BJ (cell line): ENCODE data around the gene PAK2. TPM values are rescaled to one million over a fixed set of nuclear protein-coding genes. Genes with fewer than 3 reads are reported as not detected.

Source experiments
- CTCF ChIA-PET: fragments of 350-600 bp; formaldehyde crosslinking; extraction: SDS; loops from one replicate; lab custom pipeline; 2021; ENCODE audit warnings: antibody characterized with exemption, inconsistent platforms; lab: Yijun Ruan, JAX
- POLR2A ChIA-PET: fragments of 300-600 bp; sonication (Branson Sonifier 250); formaldehyde crosslinking; extraction: SDS; loops from one replicate; lab custom pipeline; 2021; ENCODE audit warnings: antibody characterized with exemption; lab: Charles Lee
- DNase-seq: peaks from one replicate; pipeline ENCODE4 v3.0.0-alpha.2; 2011; ENCODE audit warnings: low read depth
- H3K27me3 ChIP-seq: 2 replicates; pipeline ENCODE4 v1.6.0; 2011; ENCODE audit warnings: low read length; ENCODE audit not compliant: control insufficient read depth, insufficient read depth
- H3K36me3 ChIP-seq: 2 replicates; pipeline ENCODE4 v1.5.1; 2011; ENCODE audit warnings: low read length; ENCODE audit not compliant: control insufficient read depth, insufficient read depth
- H3K4me3 ChIP-seq: 2 replicates; pipeline ENCODE4 v1.5.1; 2011; ENCODE audit warnings: low read depth, mild to moderate bottlenecking, control low read depth, low read length
- CTCF ChIP-seq: IDR thresholded peaks from 2 replicates; pipeline ENCODE4 v1.5.1; 2011; ENCODE audit warnings: low read depth, mild to moderate bottlenecking, control low read depth, inconsistent platforms, low read length, moderate library complexity; ENCODE audit not compliant: insufficient read depth
- polyA minus RNA-seq: library from RNA; depleted of rRNA, polyadenylated mRNA; stranded (reverse); fragments of >200 nt; gene quantifications from 2 replicates; pipeline ENCODE4 v1.2.3, GENCODE V29; 2011; rRNA and poly(A)+ RNA removed
- polyA plus RNA-seq: library from polyadenylated mRNA; depleted of rRNA; stranded (reverse); fragments of >200 nt; gene quantifications from 2 replicates; pipeline ENCODE4 v1.2.3, GENCODE V29; 2011; rRNA removed

Gene PAK2
- 31.7 and 48.0 TPM in 2 replicates for polyA plus RNA-seq
- polyA minus RNA-seq: 59.1 and 61.6 TPM in 2 replicates

GRCh38 chr3:196739671-196740480 is at the start of gene PAK2:
PAK2 (plus strand) TSS chr3:196739857; CDS start chr3:196782647, 42,790 bp downstream.
- H3K27me3 ChIP-seq: no peaks in the 10 kb centered on the region
- H3K36me3 ChIP-seq: no peaks in the 10 kb centered on the region
- no peak for TF ChIP-seq CTCF
- DNase-seq: no peak
- H3K4me3 ChIP-seq: peak within 1 kb of the TSS; percentile 59
- CTCF ChIA-PET: interaction anchor here (0.8 to 1.4 kb wide), 2 partner anchors 13 to 15 kb away, joined by 3 to 4 read pairs; no protein-coding TSS in a partner anchor
- POLR2A ChIA-PET: interaction anchor here (0.5 to 0.6 kb wide), 4 partner anchors 28 to 783 kb away, joined by 4 to 5 read pairs (median 4); partner anchors contain the start of genes CEP19, PIGX and SENP5

GRCh38 chr3:196689941-196690660 is 49.6 kb upstream of the PAK2 start:
- POLR2A ChIA-PET: no interaction called here
- CTCF ChIA-PET: interaction anchor here (11.2 kb wide), 1 partner anchor 82 kb away, joined by 203 read pairs; no protein-coding TSS in a partner anchor
- DNase-seq: no peak

GRCh38 chr3:196691386-196691785 is 48.3 kb upstream of the PAK2 start:
- CTCF ChIA-PET: interaction anchor here (0.6 to 11.2 kb wide), 2 partner anchors 84 to 150 kb away, joined by 4 to 203 read pairs; no protein-coding TSS in a partner anchor
- Histone ChIP-seq H3K27me3 (no peaks in the 10 kb centered on the region), H3K4me3 (no peak overlapping the region), H3K36me3 (no peaks in the 10 kb centered on the region)
- no peak for TF ChIP-seq CTCF
- POLR2A ChIA-PET: no interaction called here
- DNase-seq: no peak

More at GRCh38 chr3:196689941-196690660, 49.6 kb upstream of the PAK2 start:
- Histone ChIP-seq H3K4me3 (no peak overlapping the region), H3K36me3 (no peaks in the 10 kb centered on the region), H3K27me3 (no peaks in the 10 kb centered on the region)
- TF ChIP-seq CTCF: no peak

- TF ChIP-seq CTCF: no peak; the same call in 1 of the 2 replicates
- H3K27me3 ChIP-seq: no peaks in the 10 kb centered on the region
- ChIA-PET CTCF (interaction anchor here (0.8 to 1.7 kb wide), 4 partner anchors 9 to 85 kb away, joined by 3 to 10 read pairs (median 4); no protein-coding TSS in a partner anchor), POLR2A (no interaction called here)
- DNase-seq: no peak
- H3K36me3 ChIP-seq: no peaks in the 10 kb centered on the region
- no peak overlapping the region for H3K4me3 ChIP-seq
Measured at GRCh38 chr3:196694202-196694638, 45.4 kb upstream of the PAK2 start.
